IPS DF 4.7 (cell line): ENCODE results near the gene MXD4.
A peak's percentile ranks its signal among the peaks of the same experiment; 100 is the strongest.

Experiments used
- DNase-seq: peaks from one replicate; pipeline ENCODE4 v3.0.0-alpha.2; 2013; ENCODE audit warnings: low spot score; ENCODE audit errors: extremely low read depth

MXD4 gene

GRCh38 chr4:2263926-2264321, 2.0 kb upstream of the MXD4 start:
- no peak for DNase-seq

DNA sequence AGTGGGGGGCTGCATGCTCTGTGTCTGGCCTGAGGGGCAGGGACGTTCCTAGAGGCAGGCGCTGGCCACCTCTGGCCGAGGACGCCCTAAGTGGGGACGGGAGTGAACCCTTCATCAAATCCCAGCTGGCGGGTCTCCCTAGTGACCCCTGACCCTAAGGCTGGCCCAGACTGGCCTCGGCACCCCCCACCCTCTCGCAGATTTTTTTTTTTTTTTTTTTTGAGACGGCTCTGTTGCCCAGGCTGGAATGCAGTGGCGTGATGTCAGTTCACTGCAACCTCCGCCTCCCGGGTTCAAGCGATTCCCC, 988 bp upstream of the MXD4 start:
- no peak for DNase-seq

- DNase-seq: peak; percentile 87
Observed at GRCh38 chr4:2262145-2262943, 435 bp upstream of the MXD4 start.

- no peak for DNase-seq
Observed at GRCh38 chr4:2261110-2261852, 628 bp downstream of the MXD4 start.

- no peak for DNase-seq
Observed at GRCh38 chr4:2260344-2261109, 1.4 kb downstream of the MXD4 start.

DNA sequence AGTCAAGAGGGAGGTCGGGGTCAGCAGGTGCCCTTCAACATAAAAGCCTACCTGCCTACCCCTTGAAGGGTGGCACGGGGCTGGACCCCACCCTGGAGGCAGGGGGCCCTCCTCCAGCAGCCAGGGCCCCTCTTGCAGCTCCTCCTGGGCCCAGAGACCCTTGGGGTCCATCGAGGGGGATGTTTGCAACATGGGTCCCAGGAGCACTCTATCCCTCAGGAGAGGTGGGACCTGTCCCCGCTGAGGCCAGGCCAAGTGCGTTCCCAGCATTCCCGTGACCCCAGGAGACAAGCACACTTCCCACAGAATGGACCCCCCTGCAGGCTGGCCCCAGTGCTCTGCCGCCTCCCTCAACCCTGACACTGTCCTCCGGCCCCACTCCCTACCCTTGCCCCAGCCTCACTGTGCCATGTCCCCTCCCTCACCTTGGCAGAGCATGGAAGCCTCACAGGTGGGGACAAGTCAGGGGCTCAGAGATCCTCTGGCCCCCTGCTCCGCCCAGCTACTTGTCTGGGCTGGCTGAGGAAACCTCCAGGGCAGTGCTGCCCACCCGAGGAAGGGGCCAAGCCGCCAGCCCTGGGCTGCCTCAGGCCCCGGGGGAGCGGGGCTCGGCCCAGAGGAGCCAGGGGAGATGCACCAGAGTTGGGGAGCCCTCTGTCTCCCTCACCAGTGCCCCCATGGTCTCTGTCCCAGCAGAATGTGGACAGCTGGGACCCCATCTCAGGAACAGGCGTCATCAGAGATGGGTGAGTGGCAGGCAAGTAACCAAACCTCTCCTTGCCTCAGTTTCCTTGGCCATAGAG, 2.2 kb downstream of the MXD4 start:
- DNase-seq: no peak

DNA sequence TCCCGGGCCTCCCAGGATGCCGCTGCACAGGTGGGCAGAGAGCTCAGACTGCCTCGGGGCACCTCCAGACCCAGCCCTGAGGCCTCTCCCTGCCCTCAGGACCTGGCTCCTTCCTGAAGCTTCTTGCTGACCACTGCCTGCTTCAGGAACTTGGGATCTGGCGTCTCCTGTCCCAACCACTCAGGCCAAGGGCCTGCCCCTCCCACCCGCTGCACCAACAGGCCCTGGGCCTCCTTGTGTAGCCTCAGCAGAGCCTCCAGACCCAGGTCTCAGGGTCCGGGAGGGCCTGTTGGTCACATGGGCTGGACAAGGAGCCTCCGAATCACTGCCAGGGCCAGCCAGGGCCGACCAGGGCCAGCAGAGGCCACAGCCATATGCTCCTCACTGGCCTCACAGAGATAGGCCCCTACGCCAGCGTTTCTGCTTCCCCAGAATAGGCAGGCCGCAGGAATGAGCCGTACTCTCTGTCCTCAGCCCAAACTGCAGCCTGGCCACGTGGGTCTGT, 2.8 kb downstream of the MXD4 start:
- no peak for DNase-seq

GRCh38 chr4:2258091-2259035, 3.5 kb downstream of the MXD4 start:
- no peak for DNase-seq

- no peak for DNase-seq
Observed at GRCh38 chr4:2257361-2258081, 4.4 kb downstream of the MXD4 start.

DNA sequence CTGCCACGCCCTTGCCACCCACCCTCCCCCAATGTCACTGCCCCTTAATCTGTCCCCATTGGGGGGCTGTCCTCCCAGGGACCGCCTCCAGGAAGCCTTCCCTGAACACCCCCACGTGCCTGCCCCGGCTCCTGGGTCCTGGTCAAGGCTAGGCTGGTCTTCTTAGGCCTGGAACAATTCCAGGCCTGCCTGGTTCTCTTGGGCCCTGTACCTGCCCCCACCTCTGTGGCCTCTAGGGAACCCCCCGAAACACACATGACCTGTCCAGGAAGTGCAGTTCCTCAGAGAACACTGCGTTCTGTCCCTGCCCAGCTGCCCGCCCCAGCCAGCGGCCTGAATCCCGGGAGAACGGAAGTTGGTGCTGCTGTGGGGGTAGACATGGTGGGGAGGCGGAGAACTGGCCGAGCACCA, 5.1 kb downstream of the MXD4 start:
- DNase-seq: no peak

- DNase-seq: no peak
Observed at GRCh38 chr4:2256156-2256731, 5.7 kb downstream of the MXD4 start.

DNA sequence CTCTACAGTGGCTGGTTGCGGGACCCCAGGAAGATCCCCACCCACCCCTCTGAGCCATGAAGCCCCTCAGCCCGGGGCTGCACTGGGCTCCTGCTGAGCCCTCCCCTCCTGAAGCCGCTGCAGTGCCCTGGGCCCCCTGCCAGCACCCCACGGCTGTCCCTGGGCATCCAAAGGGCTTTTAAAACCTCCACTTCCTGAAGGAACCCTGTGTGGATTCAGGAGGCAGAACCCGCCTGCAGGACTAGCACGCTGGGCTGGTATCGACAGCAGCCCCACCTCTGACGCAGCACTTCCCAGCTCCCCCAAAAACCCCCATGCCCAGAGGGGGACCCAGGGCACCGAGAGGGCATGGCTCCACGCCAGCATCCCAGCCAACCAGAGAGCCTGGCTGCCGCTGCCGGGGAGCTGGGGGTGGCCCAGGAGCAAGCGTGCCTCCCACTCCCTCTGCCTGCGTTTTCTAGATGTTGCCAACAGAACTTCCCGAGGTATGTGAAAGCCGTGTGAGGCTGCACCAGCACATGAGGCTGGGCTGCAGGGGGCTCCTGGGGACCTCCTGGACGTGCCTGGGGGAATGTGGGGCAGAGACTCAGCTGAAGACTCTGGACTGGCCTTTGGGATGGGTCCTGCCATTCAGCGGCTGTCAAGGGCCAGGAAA, 6.3 kb downstream of the MXD4 start:
- no peak for DNase-seq

DNA sequence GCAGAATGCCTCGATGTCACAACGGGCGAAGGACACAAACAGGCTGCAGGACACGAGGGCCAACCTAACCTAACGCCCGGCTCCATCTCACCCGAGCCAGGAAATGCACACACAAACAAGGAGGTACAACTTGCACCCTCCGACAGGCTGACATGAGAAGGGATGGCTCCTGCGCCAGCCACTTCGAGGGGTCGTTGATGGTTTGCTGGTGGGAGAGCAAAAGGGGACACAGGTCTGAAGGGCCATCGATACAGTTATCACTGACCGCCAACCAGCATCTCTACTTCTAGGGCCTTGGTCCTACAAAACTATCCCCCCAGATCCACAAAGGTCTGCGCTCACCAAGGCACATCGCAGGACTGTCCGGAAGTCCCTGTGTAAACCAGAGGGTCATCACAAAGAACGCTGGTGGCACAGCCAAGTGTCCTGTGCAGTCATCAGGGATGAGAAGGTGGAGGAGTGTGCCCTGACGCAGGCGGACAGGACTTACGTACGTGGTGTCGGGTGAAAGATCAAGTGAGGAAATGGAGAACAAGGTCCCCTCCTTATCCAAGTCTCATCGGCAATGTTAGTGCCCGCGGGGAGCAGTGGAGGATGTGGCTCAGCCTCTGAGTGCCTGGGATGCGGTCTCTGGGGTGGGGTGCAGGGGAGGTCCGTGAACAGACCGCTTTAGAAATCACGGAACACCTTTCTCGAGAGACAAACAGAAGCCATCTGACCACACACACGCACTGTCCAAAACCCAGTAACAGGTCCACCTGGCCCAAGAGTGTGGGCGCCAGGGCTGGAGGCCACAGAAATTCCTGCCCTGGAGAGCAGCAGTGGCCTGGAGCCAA, 7.0 kb downstream of the MXD4 start:
- DNase-seq: no peak

DNA sequence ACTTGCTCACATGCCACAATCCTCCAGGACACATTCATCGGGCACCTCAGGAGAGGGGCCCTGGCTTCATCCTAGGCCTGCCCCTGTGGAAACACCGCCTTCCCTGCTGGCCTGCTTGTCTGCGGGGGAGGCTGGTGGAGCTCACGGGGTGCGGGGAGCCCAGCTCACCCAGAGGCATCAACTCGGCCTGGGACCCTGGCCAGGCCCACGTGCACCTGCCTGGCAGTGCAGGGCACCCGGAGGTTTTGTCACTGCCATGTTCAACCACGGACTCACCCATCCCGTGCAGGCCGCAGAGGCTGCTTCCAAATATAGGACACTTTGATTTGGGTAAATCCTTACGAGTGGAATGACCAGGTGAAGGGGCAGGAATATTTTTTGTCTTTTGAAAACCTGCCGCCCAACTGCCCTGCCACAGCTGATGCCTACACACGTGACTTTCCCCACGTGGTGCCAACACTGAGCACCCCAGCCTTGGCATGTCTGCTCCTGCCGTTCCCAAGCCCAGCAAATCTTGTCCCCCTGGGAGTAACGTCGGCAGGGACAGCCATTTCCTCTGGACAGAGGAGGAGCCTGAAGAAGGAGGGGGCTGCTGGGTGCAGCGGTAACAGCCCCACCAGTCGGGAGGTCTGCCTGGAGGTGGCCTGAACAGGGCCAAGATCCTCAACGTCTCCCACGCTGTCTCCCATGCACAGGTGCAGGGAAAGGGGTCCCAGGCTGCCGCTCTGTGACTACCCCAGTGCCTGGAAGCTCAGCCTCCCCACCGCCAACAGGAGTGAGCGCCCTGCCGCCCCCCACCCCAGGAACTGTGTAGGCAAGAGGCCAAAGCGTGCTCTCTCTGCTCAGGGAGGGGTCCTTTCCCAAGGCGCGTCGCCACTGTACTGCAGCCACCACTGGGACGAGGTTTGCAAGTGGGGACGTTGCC, 8.5 kb downstream of the MXD4 start:
- no peak for DNase-seq

- no peak for DNase-seq
Observed at GRCh38 chr4:2252530-2253091, 9.3 kb downstream of the MXD4 start.

DNA sequence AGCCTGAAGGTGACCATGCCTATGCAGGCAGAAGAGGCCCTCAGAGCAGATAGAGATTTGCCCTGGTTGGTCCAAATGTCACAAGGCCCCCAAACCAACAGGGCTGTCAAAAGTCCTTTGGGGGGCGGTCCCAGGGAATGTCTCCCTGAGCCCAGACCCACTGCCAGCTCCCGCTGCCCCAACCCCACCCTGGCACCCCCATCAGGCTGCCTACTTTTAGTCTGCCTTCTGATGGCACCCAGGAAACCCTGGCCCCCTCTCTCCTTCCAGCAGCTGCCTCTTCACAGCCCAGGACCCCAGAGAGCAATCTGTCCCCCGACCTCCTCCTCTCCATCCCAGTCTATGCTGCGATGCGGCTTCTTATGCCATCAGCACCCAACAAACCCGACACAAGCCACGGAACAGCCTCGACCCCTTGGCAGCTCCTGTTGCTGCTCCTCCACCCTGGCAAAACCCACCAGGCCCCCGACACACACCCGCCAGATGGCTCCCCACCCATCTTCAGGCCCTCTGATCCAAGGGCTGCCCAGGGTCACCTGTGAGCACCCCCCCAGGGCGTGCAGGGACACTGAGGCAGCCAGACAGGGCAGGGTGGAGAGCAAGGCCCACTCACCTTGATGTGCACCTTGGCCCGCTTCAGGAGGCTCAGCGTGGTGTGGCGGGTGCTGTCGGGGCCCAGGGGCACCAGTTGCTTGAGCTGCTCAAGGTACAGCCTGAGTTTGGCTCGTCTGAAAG, 9.9 kb downstream of the MXD4 start:
- no peak for DNase-seq
